NCI-H2029 treated with DMSO at 0.1 percent for 48 hours (cell line): ENCODE measurements around the gene GPX3.

Experiments used
- DNase-seq: peaks from one replicate; lab custom pipeline; 2025; lab: John Stamatoyannopoulos, UW

The GPX3 gene

GRCh38 chr5:151058301-151058700 lies 37.9 kb downstream of the GPX3 start:
- DNase-seq: no peak

GRCh38 chr5:151058891-151059489 lies 38.6 kb downstream of the GPX3 start:
- no peak for DNase-seq

GRCh38 chr5:151060742-151061141 lies 40.4 kb downstream of the GPX3 start:
- DNase-seq: no peak

- DNase-seq: no peak
Observed at GRCh38 chr5:151062405-151063141, 42.2 kb downstream of the GPX3 start.

- no peak for DNase-seq
Observed at GRCh38 chr5:151063142-151063989, 43.0 kb downstream of the GPX3 start.

GRCh38 chr5:151064916-151065499 lies 44.6 kb downstream of the GPX3 start:
- DNase-seq: no peak

- no peak for DNase-seq
Observed at GRCh38 chr5:151065609-151066008, 45.2 kb downstream of the GPX3 start.

GRCh38 chr5:151066920-151067319 lies 46.5 kb downstream of the GPX3 start:
- no peak for DNase-seq

GRCh38 chr5:151067632-151068432 lies 47.4 kb downstream of the GPX3 start:
- DNase-seq: no peak

- no peak for DNase-seq
Observed at GRCh38 chr5:151068433-151069197, 48.2 kb downstream of the GPX3 start.

GRCh38 chr5:151070449-151070848 lies 50.1 kb downstream of the GPX3 start:
- DNase-seq: no peak

GRCh38 chr5:151071021-151071420 lies 50.6 kb downstream of the GPX3 start:
- no peak for DNase-seq

- no peak for DNase-seq
Observed at GRCh38 chr5:151071848-151072629, 51.6 kb downstream of the GPX3 start.

- no peak for DNase-seq
Observed at GRCh38 chr5:151072630-151073025, 52.2 kb downstream of the GPX3 start.

GRCh38 chr5:151073280-151073679 lies 52.9 kb downstream of the GPX3 start:
- DNase-seq: no peak

- no peak for DNase-seq
Observed at GRCh38 chr5:151074557-151074956, 54.2 kb downstream of the GPX3 start.

GRCh38 chr5:151075698-151076331 lies 55.4 kb downstream of the GPX3 start:
- DNase-seq: no peak

GRCh38 chr5:151076616-151077015 lies 56.2 kb downstream of the GPX3 start:
- DNase-seq: no peak

GRCh38 chr5:151077419-151077818 lies 57.0 kb downstream of the GPX3 start:
- DNase-seq: no peak

- DNase-seq: no peak
Observed at GRCh38 chr5:151077967-151078366, 57.6 kb downstream of the GPX3 start.
